ENCODE results near the gene PLN.

Gene PLN

DNA sequence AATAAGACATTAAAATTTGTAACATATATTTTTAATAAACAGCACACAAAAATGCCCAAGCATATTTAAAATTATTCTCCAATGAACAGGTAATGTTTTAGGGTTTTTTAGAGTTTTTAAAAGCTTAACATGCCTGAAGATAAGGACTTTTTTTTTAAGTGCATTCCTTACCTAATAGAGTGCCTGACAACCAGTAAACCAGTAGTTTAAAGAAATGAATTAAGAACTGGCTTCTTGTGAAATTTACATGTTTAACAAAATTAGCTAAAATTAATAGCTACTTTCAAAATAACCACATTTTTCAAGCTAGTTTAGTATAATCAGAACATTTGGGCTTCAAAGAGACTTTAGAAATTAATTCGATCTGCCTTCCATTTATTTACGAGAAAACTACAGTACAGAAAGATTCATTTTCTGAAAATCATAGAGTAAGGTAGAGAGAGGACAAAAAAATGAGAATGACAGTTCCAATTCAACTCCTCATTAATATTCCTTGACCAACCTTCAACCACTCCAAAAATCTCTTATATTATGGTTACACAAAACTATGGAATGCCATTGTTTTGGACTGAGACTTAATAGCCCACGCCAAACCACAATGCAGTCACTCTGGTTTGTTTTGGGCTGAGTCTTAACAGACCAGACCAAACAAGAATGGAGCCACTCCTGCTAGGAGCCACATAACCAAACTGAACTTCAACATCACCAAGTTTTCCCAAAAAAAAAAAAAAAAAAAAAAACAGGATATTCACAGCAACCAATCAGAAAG, 5.7 kb upstream of the PLN start:
- DNase-seq, result no peak

DNA sequence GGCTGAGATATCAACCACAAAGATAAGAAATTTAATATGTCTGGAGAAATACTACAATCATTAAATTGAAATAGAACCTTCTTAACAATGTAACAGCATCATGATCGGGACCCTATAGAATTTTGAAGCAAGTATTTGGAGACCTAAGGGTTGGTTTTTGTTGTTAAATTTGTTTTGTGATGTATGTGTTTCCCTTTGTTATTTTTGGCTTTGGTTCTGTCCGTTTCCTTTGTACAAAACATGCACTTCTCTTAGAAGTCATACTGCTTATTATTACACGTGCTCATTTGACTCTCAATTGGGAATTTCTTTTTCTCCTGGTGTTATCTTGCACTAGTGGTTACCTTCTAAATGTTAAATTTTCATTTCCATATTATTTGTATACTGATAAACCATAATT, 4.0 kb upstream of the PLN start:
- no peak for DNase-seq

DNA sequence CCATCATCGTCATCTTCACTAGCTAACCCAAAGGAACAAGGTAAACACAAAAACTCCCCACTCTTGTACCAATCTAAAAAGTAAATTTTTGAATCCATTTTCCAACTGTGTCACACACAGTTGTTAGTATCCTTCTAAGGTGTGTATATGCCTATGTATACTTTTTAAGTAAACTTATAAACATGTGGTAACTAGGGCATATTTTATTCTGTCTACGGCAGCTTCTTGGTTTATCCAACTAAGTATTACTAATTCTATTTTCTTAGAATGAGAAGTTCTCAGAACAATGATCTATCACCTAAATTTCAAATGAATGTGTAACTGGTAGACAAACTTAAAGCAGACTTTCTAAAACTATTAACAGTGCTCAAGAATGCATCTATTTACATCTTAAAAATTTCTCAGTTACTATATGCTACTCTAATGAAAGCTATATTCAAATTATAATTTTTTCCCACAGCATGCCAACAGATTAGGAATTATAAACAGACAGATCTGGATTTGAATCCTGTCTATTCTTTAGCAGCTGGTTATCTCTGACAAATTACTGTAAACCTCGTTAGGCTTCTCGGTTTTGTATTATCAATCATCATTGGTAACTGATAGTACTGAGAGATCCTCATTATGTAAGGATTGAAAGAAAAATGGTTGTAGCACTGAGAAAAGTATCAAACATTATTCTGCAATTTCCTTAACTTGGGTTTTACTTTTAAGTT, 1.8 kb upstream of the PLN start:
- DNase-seq, result no peak

DNA sequence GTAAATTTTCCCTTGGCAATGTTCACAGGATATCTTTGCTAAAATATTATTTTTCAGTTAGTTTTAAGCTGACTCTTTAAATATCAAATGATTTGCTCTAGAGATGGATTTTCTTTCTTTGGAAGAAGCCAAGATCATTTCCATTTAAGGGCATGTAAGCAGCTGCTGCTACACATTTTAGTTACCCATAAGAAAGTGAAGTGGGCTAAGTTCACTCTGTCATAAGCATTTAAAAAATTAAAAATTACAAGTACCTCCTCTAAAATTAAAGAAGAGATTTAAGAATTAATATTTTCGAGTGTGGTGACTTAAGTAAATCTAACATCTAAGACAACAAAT, 1.2 kb upstream of the PLN start:
- no peak for DNase-seq

DNA sequence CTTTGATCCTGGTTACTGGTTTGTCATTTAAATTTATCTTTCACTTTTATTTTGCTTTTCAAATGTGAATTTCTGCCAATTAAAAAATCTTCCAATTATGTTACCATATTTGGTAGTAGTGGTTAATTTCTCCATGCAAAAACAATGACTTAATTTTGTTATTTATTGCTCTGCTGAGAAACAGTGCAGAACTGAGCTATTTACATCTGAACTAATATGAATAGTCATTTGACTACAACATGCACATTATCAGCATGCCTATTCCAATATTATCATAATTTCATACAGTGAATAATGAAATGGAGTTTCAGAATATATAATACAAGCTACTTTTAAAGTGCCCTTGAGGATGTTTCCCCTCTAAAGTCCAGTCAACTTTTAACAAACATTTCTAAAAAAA, 517 bp downstream of the PLN start:
- no peak for DNase-seq

DNA sequence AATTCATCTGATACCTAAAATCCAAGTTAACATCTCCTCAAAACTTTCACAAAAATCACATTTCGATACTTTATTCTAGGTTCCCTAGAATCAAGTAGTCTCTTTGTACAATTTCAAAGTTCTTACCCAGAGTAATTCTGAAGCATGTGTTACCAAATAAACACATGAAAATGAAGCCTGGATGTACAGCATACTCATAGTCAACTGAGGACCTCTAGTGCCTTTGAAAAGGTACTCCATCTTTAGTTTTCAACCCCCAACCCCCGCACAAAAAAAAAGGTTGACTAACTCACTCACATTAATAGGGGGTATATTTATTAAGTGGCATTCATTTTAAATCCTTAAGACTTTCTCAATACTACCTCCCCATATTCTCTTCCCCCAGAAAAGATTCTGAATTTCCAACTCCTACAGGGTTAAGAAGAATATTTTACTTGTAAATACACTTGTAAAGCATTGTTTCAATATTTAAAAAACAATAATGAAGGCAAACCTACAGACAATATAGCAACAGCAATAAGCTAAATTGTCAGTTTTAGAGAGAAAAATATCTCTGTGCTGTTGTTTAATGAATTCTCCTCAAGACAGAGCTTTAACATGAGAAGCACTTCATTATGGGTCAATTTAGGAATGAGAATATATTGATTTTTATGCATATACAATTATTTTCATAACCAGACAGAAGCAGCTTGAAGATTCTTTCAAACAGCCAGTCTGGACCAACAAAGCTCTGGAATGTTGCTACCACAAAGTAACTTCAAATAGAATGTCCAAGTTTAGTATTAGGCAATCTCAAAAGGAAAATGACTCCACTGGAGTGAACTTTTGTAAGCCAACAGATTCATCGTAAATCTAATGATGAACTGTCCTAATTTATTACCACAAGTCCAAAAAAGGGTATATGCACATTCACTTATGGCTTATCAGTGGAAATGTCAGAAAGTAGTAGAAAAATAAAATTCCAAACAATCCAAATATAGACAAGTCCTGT, 3.3 kb downstream of the PLN start:
- DNase-seq, result peak; percentile 69

DNA sequence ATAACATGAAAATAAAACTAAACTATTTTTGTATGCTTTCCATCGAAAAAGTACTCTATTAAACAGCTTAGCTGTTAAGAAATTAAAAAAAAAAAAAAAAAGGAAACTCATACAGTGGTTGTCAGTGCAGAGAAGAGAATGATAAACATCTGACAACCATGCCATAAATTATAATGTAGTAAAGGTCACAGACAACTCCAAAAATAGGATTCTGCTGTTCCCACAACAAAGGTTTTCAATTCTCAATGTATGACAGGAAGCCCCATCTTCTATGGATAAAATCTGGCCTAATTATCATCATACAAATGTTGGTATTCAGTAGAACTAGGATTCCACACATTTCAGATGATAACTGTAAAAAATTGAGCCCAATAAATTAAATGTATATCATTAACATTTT, 5.0 kb downstream of the PLN start:
- DNase-seq, result no peak

DNA sequence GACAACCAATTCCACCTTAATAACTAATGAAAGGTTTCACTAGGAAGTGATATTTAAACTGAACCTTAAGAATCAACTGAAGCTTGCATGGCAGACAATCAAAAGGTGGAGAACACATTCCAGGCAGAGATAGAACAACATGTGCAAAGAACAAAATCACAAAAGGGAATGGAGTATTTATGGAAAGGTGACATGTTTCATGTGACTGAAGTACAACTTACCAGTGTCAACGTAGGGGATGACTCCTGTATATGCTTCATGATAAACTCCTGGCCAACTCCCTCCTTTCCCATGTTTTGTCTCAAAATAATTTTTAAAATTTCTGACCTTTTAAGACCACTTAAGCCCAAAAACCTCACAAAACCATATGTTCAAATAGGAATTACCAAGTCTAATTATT, 6.6 kb downstream of the PLN start:
- no peak for DNase-seq

DNA sequence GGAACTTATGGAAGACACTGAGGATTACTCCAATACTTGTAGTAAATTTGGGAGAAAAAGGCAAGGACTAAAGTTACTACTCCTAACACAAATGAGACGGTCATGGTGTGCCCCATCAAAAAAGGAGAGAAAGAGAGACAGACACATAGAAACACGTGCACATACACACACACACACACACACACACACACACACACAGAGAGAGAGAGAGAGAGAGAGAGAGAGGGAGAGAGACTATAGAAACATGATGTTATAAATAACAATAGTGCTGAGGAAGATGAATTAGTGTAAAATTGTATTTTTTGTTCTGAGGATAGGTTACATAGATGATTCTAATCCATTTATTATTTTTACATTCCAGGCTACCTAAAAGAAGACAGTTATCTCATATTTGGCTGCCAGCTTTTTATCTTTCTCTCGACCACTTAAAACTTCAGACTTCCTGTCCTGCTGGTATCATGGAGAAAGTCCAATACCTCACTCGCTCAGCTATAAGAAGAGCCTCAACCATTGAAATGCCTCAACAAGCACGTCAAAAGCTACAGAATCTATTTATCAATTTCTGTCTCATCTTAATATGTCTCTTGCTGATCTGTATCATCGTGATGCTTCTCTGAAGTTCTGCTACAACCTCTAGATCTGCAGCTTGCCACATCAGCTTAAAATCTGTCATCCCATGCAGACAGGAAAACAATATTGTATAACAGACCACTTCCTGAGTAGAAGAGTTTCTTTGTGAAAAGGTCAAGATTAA, 10.5 kb downstream of the PLN start:
- no peak for DNase-seq

DNA sequence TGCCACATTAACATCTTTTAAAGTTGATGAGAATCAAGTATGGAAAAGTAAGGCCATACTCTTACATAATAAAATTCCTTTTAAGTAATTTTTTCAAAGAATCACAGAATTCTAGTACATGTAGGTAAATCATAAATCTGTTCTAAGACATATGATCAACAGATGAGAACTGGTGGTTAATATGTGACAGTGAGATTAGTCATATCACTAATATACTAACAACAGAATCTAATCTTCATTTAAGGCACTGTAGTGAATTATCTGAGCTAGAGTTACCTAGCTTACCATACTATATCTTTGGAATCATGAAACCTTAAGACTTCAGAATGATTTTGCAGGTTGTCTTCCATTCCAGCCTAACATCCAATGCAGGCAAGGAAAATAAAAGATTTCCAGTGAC, 11.6 kb downstream of the PLN start:
- no peak for DNase-seq

DNA sequence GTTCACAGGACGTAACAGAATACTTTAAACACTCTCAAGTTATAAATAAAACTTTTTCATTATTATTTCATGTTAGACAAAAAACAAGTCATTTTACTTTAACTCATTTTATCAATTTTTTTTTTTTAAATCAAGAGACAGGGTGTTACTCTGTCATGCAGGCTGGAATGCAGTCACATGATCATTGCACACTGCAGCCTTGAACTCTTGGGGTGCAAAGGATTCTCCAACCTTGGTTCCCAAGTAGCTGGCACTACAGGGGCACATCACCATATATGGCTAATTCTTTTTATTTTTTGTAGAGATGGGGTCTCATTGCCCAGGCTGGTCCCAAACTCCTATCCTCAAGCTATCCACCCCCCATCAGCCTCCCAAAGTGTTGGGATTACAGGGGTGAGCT, 14.2 kb downstream of the PLN start:
- DNase-seq, result no peak

DNA sequence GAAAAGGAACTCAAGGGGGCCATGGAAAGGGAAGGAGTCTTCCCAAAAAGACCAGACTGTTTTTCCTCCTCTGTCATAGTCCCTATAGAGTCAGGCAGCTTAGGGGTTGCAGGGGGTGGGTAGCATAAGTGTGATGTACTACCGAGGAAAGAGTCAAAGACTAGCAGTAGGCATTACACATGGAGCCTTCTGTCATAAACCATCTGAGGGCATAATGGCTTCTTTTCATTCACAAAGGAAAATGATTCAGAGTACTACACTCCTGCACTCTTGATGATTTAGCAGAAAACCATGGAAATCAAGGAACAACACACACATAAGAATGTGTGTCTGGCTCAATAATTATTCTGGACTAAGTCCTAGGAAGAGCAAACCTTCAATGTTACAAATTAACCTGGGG, 14.9 kb downstream of the PLN start:
- no peak for DNase-seq

DNA sequence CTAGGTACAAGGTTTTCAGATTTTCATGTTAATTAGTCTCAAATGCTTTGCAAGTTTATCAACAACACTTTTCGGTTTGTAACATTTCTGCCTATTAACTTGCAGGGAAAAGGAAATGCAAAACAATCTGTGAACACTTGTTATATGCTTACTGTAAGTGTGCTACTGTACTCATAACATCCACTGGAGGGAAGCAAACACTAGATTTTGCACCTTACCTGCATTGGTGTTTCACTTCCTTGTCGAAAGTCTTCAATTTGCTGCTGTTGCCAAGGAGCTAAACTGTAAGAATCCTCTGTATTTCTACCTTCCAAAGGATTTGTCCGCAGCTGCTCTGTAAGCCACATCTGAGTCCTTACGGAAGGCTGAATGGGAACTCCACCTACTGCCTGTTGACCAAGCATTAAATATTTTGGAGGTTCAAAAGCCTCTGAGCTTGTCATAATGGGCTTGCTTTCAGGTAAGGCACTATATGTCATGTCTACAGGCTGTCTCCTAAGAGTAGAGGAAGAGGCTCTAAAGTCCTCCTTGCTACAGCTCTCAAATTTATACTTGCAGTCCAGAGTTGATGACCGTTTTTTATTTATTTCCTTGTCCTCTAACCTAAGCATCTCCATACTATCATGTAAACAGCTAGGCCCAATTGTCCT, 17.3 kb downstream of the PLN start:
- peak; percentile 75 for DNase-seq

DNA sequence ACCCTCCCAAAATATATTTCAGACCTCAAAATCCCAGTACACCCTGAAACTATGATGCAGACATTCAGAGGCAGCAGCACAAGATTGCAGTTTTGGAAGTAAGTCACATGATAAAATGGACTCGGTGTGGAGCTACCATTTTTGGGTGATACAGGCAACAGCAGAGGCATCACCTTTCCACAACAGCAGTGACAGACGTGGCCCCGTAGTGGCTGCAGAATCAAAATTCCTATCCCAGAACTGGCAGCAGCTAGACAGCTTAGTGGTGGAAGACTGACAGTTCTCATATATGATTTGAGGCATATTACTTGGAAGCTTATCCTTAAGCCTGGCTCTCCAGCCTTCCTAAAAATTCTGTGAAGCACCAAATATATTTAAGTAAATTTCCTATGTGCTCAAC, 19.9 kb downstream of the PLN start:
- DNase-seq, result no peak

DNA sequence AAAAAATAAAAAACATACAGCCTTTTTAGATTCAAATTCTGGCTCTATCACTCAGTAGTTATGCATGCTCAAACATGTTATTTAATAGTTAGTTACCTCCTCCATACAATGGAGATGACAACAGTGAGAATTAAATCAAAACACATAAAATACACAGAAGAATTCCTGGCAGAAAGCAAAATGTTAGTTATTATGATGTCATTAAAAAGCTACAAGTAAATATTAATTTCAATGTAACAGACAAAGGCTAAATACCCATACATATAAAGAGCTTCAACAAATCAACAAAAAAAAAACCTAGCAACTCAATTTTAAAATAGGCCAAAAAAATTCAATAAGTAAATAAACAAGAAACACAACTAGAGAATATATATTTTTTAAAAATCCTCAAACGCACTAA, 21.4 kb downstream of the PLN start:
- no peak for DNase-seq

DNA sequence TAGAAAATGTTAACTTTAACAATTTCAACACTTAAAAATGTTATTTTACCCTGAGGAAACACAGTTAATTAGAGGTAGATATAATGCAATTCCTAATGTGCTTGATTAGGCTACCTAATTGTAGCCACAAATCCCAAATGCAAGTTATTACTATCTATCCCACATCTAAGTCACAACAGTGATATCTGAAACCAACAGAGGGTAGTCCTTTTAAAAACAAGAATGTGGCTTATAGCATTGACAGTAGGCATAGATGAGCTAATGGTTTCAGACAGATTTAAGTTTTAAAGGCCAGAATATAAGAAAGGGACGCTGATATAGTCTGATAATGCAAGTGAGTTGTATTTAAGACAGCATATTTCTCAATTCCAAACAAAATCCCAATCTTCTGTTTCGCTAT, 23.0 kb downstream of the PLN start:
- no peak for DNase-seq

DNA sequence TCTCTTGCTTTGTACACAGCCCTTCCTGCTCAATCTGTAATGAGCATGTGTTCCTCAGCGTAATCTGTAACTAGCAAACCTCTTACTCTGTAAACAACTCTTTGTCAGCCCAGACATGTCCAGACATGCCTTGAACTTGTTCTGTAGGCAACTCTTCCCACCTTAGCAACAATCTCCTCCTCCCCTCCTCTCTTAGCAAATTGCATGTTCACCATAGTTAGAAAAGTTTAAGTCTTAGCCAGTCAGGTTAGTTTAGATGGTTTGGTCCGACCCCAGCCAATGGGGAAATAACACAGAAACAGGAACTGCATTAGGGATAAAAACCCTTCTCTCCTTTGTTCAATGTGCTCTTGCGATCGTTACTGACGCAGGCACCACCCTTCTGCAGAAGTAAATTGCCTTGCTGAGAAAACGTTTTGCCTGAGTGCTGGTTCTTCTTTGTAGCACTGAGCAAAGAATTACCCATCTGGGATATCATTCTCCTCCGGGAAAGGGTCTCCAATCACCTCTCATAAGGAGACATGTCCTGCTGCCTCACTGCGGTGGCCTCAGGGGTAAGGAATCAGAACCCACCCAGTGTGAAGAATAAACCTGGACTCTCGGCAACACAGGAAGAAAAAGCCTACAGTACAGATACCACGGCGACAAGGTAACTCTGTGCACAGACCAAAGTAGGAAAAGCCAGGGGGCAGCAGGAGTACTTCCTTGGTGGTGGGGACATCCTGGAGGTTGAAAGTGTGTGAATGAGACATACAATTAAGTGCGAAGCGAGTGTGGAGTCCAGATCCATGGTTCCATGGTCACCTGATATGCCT, 26.2 kb downstream of the PLN start:
- no peak for DNase-seq

DNA sequence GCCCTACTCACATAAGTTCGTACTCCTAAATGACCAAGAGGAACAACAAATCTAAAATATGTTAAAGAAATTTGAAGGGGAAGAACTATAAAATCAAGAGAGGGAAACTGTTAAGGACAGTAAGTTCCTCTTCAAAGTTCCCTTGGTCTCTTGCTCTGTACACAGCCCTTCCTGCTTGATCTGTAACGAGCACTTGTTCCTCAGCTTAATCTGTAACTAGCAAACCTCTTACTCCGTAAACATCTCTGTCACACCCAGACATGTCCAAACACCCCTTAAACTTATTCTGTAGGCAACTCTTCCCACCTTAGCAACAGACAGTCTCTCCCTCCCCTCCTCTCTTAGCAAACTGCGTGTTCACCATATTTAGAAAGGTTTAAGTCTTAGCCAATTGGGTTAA, 29.9 kb downstream of the PLN start:
- DNase-seq, result no peak

DNA sequence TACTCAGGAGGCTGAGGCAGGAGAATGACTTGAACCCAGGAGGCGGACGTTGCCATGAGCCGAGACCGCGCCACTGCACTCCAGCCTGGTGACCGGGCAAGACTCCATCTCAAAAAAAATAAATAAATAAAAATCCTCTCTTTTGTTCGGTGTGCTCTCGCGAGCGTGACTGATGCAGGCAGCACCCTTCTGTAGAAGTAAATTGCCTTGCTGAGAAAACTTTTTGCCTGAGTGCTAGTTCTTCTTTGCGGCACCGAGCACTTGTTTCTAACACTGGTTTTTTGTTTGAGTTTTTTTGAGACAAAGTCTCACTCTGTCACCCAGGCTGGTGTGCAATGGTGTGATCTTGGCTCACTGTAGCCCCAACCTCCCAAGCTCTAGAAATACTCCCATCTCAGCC, 30.5 kb downstream of the PLN start:
- DNase-seq, result no peak

DNA sequence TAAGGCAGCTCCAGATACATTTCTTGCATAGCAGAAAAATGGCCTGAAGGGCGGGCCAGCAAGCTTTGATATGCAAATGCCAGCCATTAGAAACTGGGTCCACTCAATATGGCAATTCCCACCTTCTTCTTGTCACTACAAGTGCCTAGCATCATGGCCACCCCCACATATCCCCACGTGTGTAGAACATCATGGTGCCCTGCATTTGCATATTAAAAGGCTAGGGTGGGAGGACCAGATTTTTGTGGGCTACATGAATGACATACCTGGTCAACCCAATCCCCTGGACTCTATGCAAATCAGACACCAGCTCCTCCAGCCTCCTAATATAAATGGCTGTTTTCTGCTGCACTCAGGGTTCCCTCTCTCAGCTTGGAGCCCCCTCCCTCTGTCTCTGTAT, 31.7 kb downstream of the PLN start:
- DNase-seq, result no peak

DNA sequence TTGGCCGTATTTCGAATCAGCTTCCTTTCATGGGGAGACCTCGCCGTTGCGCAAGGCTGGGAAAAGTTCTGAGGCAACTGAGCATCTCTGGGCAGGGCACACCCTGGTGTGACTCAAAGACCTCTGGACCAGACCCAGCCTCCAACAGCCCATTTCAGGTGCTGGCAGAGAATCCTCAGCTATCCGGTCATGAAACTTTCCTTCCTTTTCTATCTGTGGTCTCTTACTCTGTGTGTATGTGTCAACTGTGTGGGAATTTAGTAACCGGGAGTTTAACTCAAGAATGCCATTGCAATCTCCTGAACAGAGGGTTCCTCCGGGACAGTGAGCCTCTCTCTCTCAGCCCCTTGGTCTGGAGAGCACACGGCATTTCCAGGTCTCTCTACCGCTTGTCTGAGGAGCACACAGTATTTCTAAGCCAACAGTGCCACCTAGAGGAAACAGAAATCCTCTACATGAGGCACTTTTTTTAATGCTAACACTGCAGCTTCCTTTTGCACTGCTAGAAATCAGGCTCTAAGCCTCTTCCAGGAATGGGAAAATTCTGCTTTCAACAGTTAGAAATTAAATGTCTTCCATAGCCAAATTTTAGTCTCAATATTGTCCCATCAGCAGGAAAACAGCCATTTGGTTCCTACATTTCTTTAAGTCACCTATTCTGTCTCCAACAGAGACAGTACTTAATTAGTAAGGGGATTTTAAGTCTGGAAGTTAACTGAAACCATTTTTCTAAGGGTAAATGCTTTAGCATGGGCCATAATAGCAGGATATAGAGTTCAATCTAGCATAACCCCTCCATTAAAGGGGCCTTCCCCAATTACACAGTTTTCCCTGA, 32.7 kb downstream of the PLN start:
- DNase-seq, result peak; percentile 71
